Neural progenitor cell (in vitro differentiated cells): Measurements from ENCODE around the gene PM20D2. TPM values are rescaled to one million over a fixed set of nuclear protein-coding genes. Genes with fewer than 3 reads are reported as not detected.

Experiments
- DNase-seq: peaks from one replicate; pipeline ENCODE4 v3.0.0-alpha.2; 2016; ENCODE audit warnings: low spot score
- H2AFZ ChIP-seq: fragments of 200-600 bp; sonication (generic); replicated peaks from 2 replicates; pipeline ENCODE4 v1.6.1; 2016; ENCODE audit warnings: antibody characterized with exemption
- H3F3A ChIP-seq: fragments of 200-600 bp; sonication (generic); 2 replicates; pipeline ENCODE4 v1.6.1; 2016; ENCODE audit warnings: antibody characterized with exemption, low read depth
- H3K27ac ChIP-seq: fragments of 200-600 bp; sonication (generic); 2 replicates; pipeline ENCODE4 v1.5.1; 2016; ENCODE audit warnings: mild to moderate bottlenecking
- H3K27me3 ChIP-seq: fragments of 200-600 bp; sonication (generic); 2 replicates; pipeline ENCODE4 v1.6.1; 2016; ENCODE audit warnings: mild to moderate bottlenecking, moderate library complexity
- H3K36me3 ChIP-seq: fragments of 200-600 bp; sonication (generic); 2 replicates; pipeline ENCODE4 v1.5.1; 2016
- H3K4me1 ChIP-seq: fragments of 200-600 bp; sonication (generic); 2 replicates; pipeline ENCODE4 v1.6.1; 2016; ENCODE audit warnings: mixed run types
- H3K4me2 ChIP-seq: fragments of 200-600 bp; sonication (generic); 2 replicates; pipeline ENCODE4 v1.6.1; 2016
- H3K4me3 ChIP-seq: fragments of 200-600 bp; sonication (generic); 2 replicates; pipeline ENCODE4 v1.5.1; 2016
- H3K79me2 ChIP-seq: fragments of 200-600 bp; sonication (generic); 2 replicates; pipeline ENCODE4 v1.6.1; 2016; ENCODE audit warnings: low read depth
- H3K9ac ChIP-seq: fragments of 200-600 bp; sonication (generic); 2 replicates; pipeline ENCODE4 v1.6.1; 2016
- H3K9me3 ChIP-seq: fragments of 200-600 bp; sonication (generic); 2 replicates; pipeline ENCODE4 v1.5.1; 2016; ENCODE audit warnings: low read depth
- H4K20me1 ChIP-seq: fragments of 200-600 bp; sonication (generic); 2 replicates; pipeline ENCODE4 v1.6.1; 2016; ENCODE audit warnings: low read depth
- H3K27ac Mint-ChIP-seq: 3 replicates; pipeline ENCODE4 v1.8.0; 2021; ENCODE audit warnings: mixed read lengths
- H3K27me3 Mint-ChIP-seq: 2 replicates; pipeline ENCODE4 v1.8.0; 2022; ENCODE audit warnings: low read depth, mild to moderate bottlenecking, inconsistent platforms, moderate library complexity, mixed read lengths; ENCODE audit not compliant: insufficient read depth
- H3K36me3 Mint-ChIP-seq: 3 replicates; pipeline ENCODE4 v1.8.0; 2021; ENCODE audit warnings: mixed read lengths
- H3K4me1 Mint-ChIP-seq: 3 replicates; pipeline ENCODE4 v1.8.0; 2021; ENCODE audit warnings: mixed read lengths
- H3K4me3 Mint-ChIP-seq: 3 replicates; pipeline ENCODE4 v1.8.0; 2021; ENCODE audit warnings: mild to moderate bottlenecking, moderate library complexity, mixed read lengths
- H3K9me3 Mint-ChIP-seq: 3 replicates; pipeline ENCODE4 v1.8.0; 2020; ENCODE audit warnings: mixed read lengths
- CTCF ChIP-seq: fragments of 200-600 bp; sonication (generic); IDR thresholded peaks from 2 replicates; pipeline ENCODE4 v1.5.1; 2017; ENCODE audit warnings: antibody characterized with exemption, mild to moderate bottlenecking
- EZH2 ChIP-seq: fragments of 200-600 bp; sonication (generic); IDR thresholded peaks from 2 replicates; pipeline ENCODE4 v1.6.1; 2017; ENCODE audit warnings: antibody characterized with exemption, mild to moderate bottlenecking, moderate library complexity
- EZH2phosphoT487 ChIP-seq: fragments of 200-600 bp; sonication (generic); IDR thresholded peaks from 2 replicates; pipeline ENCODE4 v1.6.1; 2017; ENCODE audit warnings: antibody characterized with exemption
- total RNA-seq: library from RNA; depleted of rRNA; stranded (reverse); fragments of >200 nt; gene quantifications from 2 replicates; pipeline ENCODE4 v1.2.3, GENCODE V29; 2015; ENCODE audit warnings: low replicate concordance

Gene PM20D2
- total RNA-seq, 1 donor from 2014 or later: 27.6 TPM

GRCh38 chr6:89117211-89118108 lies 28.4 kb upstream of the PM20D2 start, which contains the start of gene SRSF12:
SRSF12 (minus strand) TSS chr6:89118071; CDS start chr6:89117887, 184 bp downstream.
- DNase-seq: peak; percentile 85
- Mint-ChIP-seq H3K27ac (peak within 1 kb of the TSS; percentile 77), H3K4me1 (peaks cover 19% of the 10 kb centered on the region), H3K4me3 (peak within 1 kb of the TSS; percentile 95), H3K36me3 (peaks cover 3% of the 10 kb centered on the region), H3K9me3 (no peaks in the 10 kb centered on the region), H3K27me3 (peaks cover 9% of the 10 kb centered on the region)
- peaks cover 12% of the 10 kb centered on the region for H3K27me3 ChIP-seq
- peaks cover 47% of the 10 kb centered on the region for H3K79me2 ChIP-seq
- H3K4me3 ChIP-seq: peak within 1 kb of the TSS; percentile 78
- H2AFZ ChIP-seq: peak within 1 kb of the TSS; percentile 98
- H4K20me1 ChIP-seq: no peaks in the 10 kb centered on the region
- peaks cover 3% of the 10 kb centered on the region for H3K4me1 ChIP-seq
- no peaks in the 10 kb centered on the region for H3F3A ChIP-seq
- H3K27ac ChIP-seq: no peak within 1 kb of the TSS
- TF ChIP-seq EZH2phosphoT487: no peak
- TF ChIP-seq EZH2: no peak
- TF ChIP-seq CTCF: no peak
- no peaks in the 10 kb centered on the region for H3K36me3 ChIP-seq
- H3K9me3 ChIP-seq: no peaks in the 10 kb centered on the region
- peak within 1 kb of the TSS; percentile 85 for H3K4me2 ChIP-seq
- peak within 1 kb of the TSS; percentile 50 for H3K9ac ChIP-seq

GRCh38 chr6:89118931-89119330 lies 26.9 kb upstream of the PM20D2 start:
- no peak overlapping the region for H3K4me3 ChIP-seq
- peaks cover 12% of the 10 kb centered on the region for H3K27me3 ChIP-seq
- H3K4me3 Mint-ChIP-seq: peak overlapping the region; percentile 89
- H3K9ac ChIP-seq: no peak overlapping the region
- H3K4me1 Mint-ChIP-seq: peaks cover 24% of the 10 kb centered on the region
- H3F3A ChIP-seq: no peaks in the 10 kb centered on the region
- no peaks in the 10 kb centered on the region for H3K9me3 ChIP-seq
- H3K27ac ChIP-seq: no peak overlapping the region
- peaks cover 9% of the 10 kb centered on the region for H3K27me3 Mint-ChIP-seq
- no peak overlapping the region for H3K27ac Mint-ChIP-seq
- no peaks in the 10 kb centered on the region for H3K36me3 Mint-ChIP-seq
- no peak overlapping the region for H2AFZ ChIP-seq
- peaks cover 34% of the 10 kb centered on the region for H3K79me2 ChIP-seq
- no peak overlapping the region for H3K4me2 ChIP-seq
- no peaks in the 10 kb centered on the region for H4K20me1 ChIP-seq
- no peak for DNase-seq
- no peaks in the 10 kb centered on the region for H3K9me3 Mint-ChIP-seq
- H3K36me3 ChIP-seq: no peaks in the 10 kb centered on the region
- peaks cover 3% of the 10 kb centered on the region for H3K4me1 ChIP-seq
- TF ChIP-seq EZH2 (no peak), EZH2phosphoT487 (no peak), CTCF (no peak)

- H3F3A ChIP-seq: no peaks in the 10 kb centered on the region
- H3K9me3 ChIP-seq: no peaks in the 10 kb centered on the region
- Mint-ChIP-seq H3K27ac (no peak overlapping the region), H3K27me3 (peaks cover 9% of the 10 kb centered on the region), H3K4me3 (no peak overlapping the region), H3K9me3 (no peaks in the 10 kb centered on the region), H3K36me3 (peaks cover 2% of the 10 kb centered on the region), H3K4me1 (peaks cover 24% of the 10 kb centered on the region)
- no peak overlapping the region for H3K27ac ChIP-seq
- no peak overlapping the region for H3K9ac ChIP-seq
- no peak for TF ChIP-seq EZH2
- no peaks in the 10 kb centered on the region for H3K36me3 ChIP-seq
- H3K4me2 ChIP-seq: no peak overlapping the region
- no peak overlapping the region for H2AFZ ChIP-seq
- peaks cover 19% of the 10 kb centered on the region for H3K79me2 ChIP-seq
- H3K4me1 ChIP-seq: peaks cover 3% of the 10 kb centered on the region
- peaks cover 12% of the 10 kb centered on the region for H3K27me3 ChIP-seq
- DNase-seq: no peak
- no peaks in the 10 kb centered on the region for H4K20me1 ChIP-seq
- H3K4me3 ChIP-seq: no peak overlapping the region
Measured at GRCh38 chr6:89120371-89120770, 25.5 kb upstream of the PM20D2 start.

- Mint-ChIP-seq H3K4me1 (peaks cover 13% of the 10 kb centered on the region), H3K27ac (no peak overlapping the region), H3K4me3 (no peak overlapping the region), H3K9me3 (peaks cover 3% of the 10 kb centered on the region), H3K36me3 (peaks cover 5% of the 10 kb centered on the region), H3K27me3 (peaks cover 6% of the 10 kb centered on the region)
- Histone ChIP-seq H3K9ac (no peak overlapping the region), H3K79me2 (peaks cover 4% of the 10 kb centered on the region), H2AFZ (no peak overlapping the region), H3K27me3 (peaks cover 12% of the 10 kb centered on the region), H3K27ac (no peak overlapping the region), H3K4me3 (no peak overlapping the region), H3F3A (no peaks in the 10 kb centered on the region), H3K4me2 (no peak overlapping the region), H3K9me3 (no peaks in the 10 kb centered on the region), H3K4me1 (no peaks in the 10 kb centered on the region), H3K36me3 (no peaks in the 10 kb centered on the region), H4K20me1 (no peaks in the 10 kb centered on the region)
- TF ChIP-seq EZH2 (no peak), CTCF (no peak), EZH2phosphoT487 (no peak)
- DNase-seq: no peak
Measured at GRCh38 chr6:89121934-89122333, 23.9 kb upstream of the PM20D2 start.
